BLaER1 treated with 17β-estradiol and CSF1 and Interleukin-3, amounts not matched to agents 10 nM and 100 nM (cell line): ENCODE data around the gene MEI1.
"Not testable (repeated sequence)": the region's sequence is repeated elsewhere in the genome, so short reads cannot be mapped to it uniquely, and the experiment has no call there.

Experiments used
- H3K27ac ChIP-seq, 11 experiments: shearing (Covaris generic); formaldehyde crosslinking; 2 replicates each; pipeline ENCODE4 v1.8.1; 2022
- H3K27me3 ChIP-seq, 11 experiments: shearing (Covaris generic); formaldehyde crosslinking; 2 replicates each; pipeline ENCODE4 v1.8.1; 2022
- H3K36me3 ChIP-seq, 11 experiments: shearing (Covaris generic); formaldehyde crosslinking; 2 replicates each; pipeline ENCODE4 v1.8.1; 2022
- H3K4me1 ChIP-seq, 10 experiments: shearing (Covaris generic); formaldehyde crosslinking; 2 replicates each; pipeline ENCODE4 v1.8.1; 2022
- H3K4me2 ChIP-seq, 11 experiments: shearing (Covaris generic); formaldehyde crosslinking; 2 replicates each; pipeline ENCODE4 v1.8.1; 2022
- H3K4me3 ChIP-seq, 10 experiments: shearing (Covaris generic); formaldehyde crosslinking; 2 replicates each; pipeline ENCODE4 v1.8.1; 2022
- H3K9ac ChIP-seq, 11 experiments: shearing (Covaris generic); formaldehyde crosslinking; 2 replicates each; pipeline ENCODE4 v1.8.1; 2022
- H3K9me3 ChIP-seq, 11 experiments: shearing (Covaris generic); formaldehyde crosslinking; replicated peaks in 1 of 11; 2 replicates each; pipeline ENCODE4 v1.8.1; 2022
- H4K20me1 ChIP-seq, 11 experiments: shearing (Covaris generic); formaldehyde crosslinking; 2 replicates each; pipeline ENCODE4 v1.8.1; 2022
- Cebpa-rat ChIP-seq, 11 experiments: shearing (Covaris generic); IDR thresholded peaks; 2 replicates each; pipeline ENCODE4 v1.8.1; 2022

MEI1 gene

GRCh38 chr22:41661088-41661487, 38.2 kb upstream of the MEI1 start:
- no peak overlapping the region for H3K27ac ChIP-seq
- no peak overlapping the region for H3K4me2 ChIP-seq
- H3K9ac ChIP-seq: no peak overlapping the region
- peaks cover 87 to 100% (median 96%) of the 10 kb centered on the region in 11 experiments for H3K36me3 ChIP-seq
- H3K9me3 ChIP-seq: no peaks in the 10 kb centered on the region
- H4K20me1 ChIP-seq: peaks cover 0 to 89% (median 47%) of the 10 kb centered on the region in 11 experiments; a peak in 17 of 22 replicates
- no peaks in the 10 kb centered on the region for H3K27me3 ChIP-seq
- TF ChIP-seq Cebpa-rat (IDR thresholded peaks at IDR 0.05): no peak
- peaks cover 0 to 2% (median 0%) of the 10 kb centered on the region in 10 experiments; a peak in 3 of 20 replicates for H3K4me1 ChIP-seq
- H3K4me3 ChIP-seq: no peak overlapping the region

- H3K27me3 ChIP-seq: no peaks in the 10 kb centered on the region
- peaks cover 0 to 6% (median 3%) of the 10 kb centered on the region in 10 experiments; a peak in 5 of 20 replicates for H3K4me1 ChIP-seq
- peaks cover 81 to 94% (median 90%) of the 10 kb centered on the region in 11 experiments for H3K36me3 ChIP-seq
- H3K9me3 ChIP-seq: no peaks in the 10 kb centered on the region
- H3K27ac ChIP-seq: no peak overlapping the region
- no peak overlapping the region for H3K4me3 ChIP-seq
- no peak for TF ChIP-seq Cebpa-rat (IDR thresholded peaks at IDR 0.05)
- no peak overlapping the region for H3K4me2 ChIP-seq
- peaks cover 0 to 82% (median 41%) of the 10 kb centered on the region in 11 experiments; a peak in 17 of 22 replicates for H4K20me1 ChIP-seq
- no peak overlapping the region for H3K9ac ChIP-seq
Measured at GRCh38 chr22:41661713-41662112, 37.6 kb upstream of the MEI1 start.

GRCh38 chr22:41663594-41663993, 35.7 kb upstream of the MEI1 start:
- peaks cover 0 to 64% (median 29%) of the 10 kb centered on the region in 11 experiments; a peak in 17 of 22 replicates for H4K20me1 ChIP-seq

GRCh38 chr22:41664490-41664889, 34.8 kb upstream of the MEI1 start:
- H3K9me3 ChIP-seq: no peaks in the 10 kb centered on the region
- H3K9ac ChIP-seq: no peak overlapping the region
- H3K27ac ChIP-seq: no peak overlapping the region
- no peaks in the 10 kb centered on the region for H3K27me3 ChIP-seq
- H3K4me1 ChIP-seq: peaks cover 15 to 21% (median 20%) of the 10 kb centered on the region in 10 experiments
- no peak overlapping the region for H3K4me3 ChIP-seq
- no peak for TF ChIP-seq Cebpa-rat (IDR thresholded peaks at IDR 0.05)
- peaks cover 53 to 74% (median 64%) of the 10 kb centered on the region in 11 experiments for H3K36me3 ChIP-seq
- H4K20me1 ChIP-seq: peaks cover 0 to 55% (median 24%) of the 10 kb centered on the region in 11 experiments; a peak in 16 of 22 replicates
- no peak overlapping the region for H3K4me2 ChIP-seq

More at GRCh38 chr22:41663594-41663993, 35.7 kb upstream of the MEI1 start:
- H3K27ac ChIP-seq, H3K9ac ChIP-seq, H3K4me2 ChIP-seq, H3K9me3 ChIP-seq, H3K27me3 ChIP-seq, H3K4me3 ChIP-seq: not testable (repeated sequence)
- peaks cover 15 to 21% (median 20%) of the 10 kb centered on the region in 10 experiments for H3K4me1 ChIP-seq
- peaks cover 62 to 76% (median 71%) of the 10 kb centered on the region in 11 experiments for H3K36me3 ChIP-seq

GRCh38 chr22:41664951-41665350, 34.4 kb upstream of the MEI1 start:
- no peak overlapping the region for H3K4me3 ChIP-seq
- H3K27ac ChIP-seq: no peak overlapping the region
- H3K36me3 ChIP-seq: peaks cover 48 to 72% (median 61%) of the 10 kb centered on the region in 11 experiments
- H3K27me3 ChIP-seq: no peaks in the 10 kb centered on the region
- no peak for TF ChIP-seq Cebpa-rat (IDR thresholded peaks at IDR 0.05)
- no peaks in the 10 kb centered on the region for H3K9me3 ChIP-seq
- H3K4me2 ChIP-seq: no peak overlapping the region
- peaks cover 0 to 50% (median 20%) of the 10 kb centered on the region in 11 experiments; a peak in 15 of 22 replicates for H4K20me1 ChIP-seq
- no peak overlapping the region for H3K9ac ChIP-seq
- H3K4me1 ChIP-seq: peaks cover 15 to 21% (median 20%) of the 10 kb centered on the region in 10 experiments

- 0 out of 22 replicates have a peak overlapping the region, but pooled peaks of 1 of the 11 experiments have one; percentile 9 for H3K27ac ChIP-seq
- H4K20me1 ChIP-seq: peaks cover 0 to 37% (median 19%) of the 10 kb centered on the region in 11 experiments; a peak in 17 of 22 replicates
- no peak for TF ChIP-seq Cebpa-rat (IDR thresholded peaks at IDR 0.05)
- no peak overlapping the region for H3K4me2 ChIP-seq
- H3K27me3 ChIP-seq: no peaks in the 10 kb centered on the region
- peaks cover 19 to 69% (median 58%) of the 10 kb centered on the region in 11 experiments for H3K36me3 ChIP-seq
- H3K4me1 ChIP-seq: peaks cover 15 to 27% (median 20%) of the 10 kb centered on the region in 10 experiments
- H3K4me3 ChIP-seq: no peak overlapping the region
- H3K9ac ChIP-seq: no peak overlapping the region
- no peaks in the 10 kb centered on the region for H3K9me3 ChIP-seq
Measured at GRCh38 chr22:41668971-41669911, 30.1 kb upstream of the MEI1 start.

- H3K9me3 ChIP-seq, H3K4me2 ChIP-seq, H3K4me3 ChIP-seq, H3K27me3 ChIP-seq, H3K27ac ChIP-seq, H3K9ac ChIP-seq: not testable (repeated sequence)
- Histone ChIP-seq H3K4me1 (peaks cover 12 to 31% (median 19%) of the 10 kb centered on the region in 10 experiments), H4K20me1 (peaks cover 0 to 56% (median 42%) of the 10 kb centered on the region in 11 experiments; a peak in 19 of 22 replicates), H3K36me3 (peaks cover 36 to 84% (median 70%) of the 10 kb centered on the region in 11 experiments)
Measured at GRCh38 chr22:41672096-41672495, 27.2 kb upstream of the MEI1 start.

GRCh38 chr22:41672780-41673509, 26.4 kb upstream of the MEI1 start:
- TF ChIP-seq Cebpa-rat (IDR thresholded peaks at IDR 0.05): no peak
- H3K27me3 ChIP-seq: no peaks in the 10 kb centered on the region
- no peaks in the 10 kb centered on the region for H3K9me3 ChIP-seq
- H3K36me3 ChIP-seq: peaks cover 44 to 92% (median 78%) of the 10 kb centered on the region in 11 experiments
- no peak overlapping the region for H3K4me3 ChIP-seq
- H3K9ac ChIP-seq: no peak overlapping the region
- H4K20me1 ChIP-seq: peaks cover 0 to 64% (median 51%) of the 10 kb centered on the region in 11 experiments; a peak in 19 of 22 replicates
- H3K4me1 ChIP-seq: peaks cover 4 to 23% (median 11%) of the 10 kb centered on the region in 10 experiments; a peak in 17 of 20 replicates
- H3K27ac ChIP-seq: no peak overlapping the region
- 0 out of 22 replicates have a peak overlapping the region, but pooled peaks of 1 of the 11 experiments have one; percentile 5 for H3K4me2 ChIP-seq
